ENCODE measurements around the gene FARSA. TPM values are rescaled to one million over a fixed set of nuclear protein-coding genes. Genes with fewer than 3 reads are reported as not detected.

The FARSA gene
- 224 TPM for polyA plus RNA-seq (2012; ENCODE audit: insufficient read length, low read depth)

DNA sequence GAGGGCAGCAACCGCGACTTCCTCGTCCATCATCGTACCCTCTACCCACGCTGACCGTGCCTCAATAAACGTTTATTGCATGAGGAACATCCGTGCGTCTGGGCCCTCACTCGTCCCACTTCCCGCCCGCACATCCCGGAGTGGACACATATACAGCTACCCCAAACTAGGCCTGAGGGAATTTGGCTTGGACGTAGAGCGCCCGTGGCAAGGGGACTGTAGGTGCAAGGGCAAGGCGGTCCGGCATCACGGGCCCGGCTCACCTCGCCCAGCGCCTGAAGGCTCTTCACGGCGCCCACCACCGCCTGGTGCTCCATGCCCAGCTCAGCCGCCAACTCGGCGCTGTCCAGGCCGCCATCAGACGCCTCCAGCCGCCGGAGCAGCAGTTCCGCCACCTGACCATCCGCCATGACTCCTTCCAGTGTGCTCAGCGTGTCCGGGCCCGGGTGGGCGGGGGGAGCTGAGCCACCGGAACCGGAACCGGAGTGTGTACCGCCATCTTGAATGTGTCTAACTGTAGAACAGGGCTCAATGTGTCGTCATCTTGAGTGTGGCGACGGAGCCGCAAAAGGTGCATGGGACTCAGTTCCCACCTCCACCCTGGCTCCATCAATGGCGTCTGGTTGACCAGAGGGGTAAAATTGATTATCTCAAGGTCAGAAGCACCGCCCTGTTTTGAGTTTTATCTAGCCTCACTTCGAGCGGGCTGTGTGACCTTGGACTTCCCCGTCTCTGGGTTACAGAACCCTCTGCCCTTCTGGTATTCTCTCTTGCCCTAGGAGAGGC lies at the start of gene FARSA:
Gene FARSA (minus strand): TSS at position 425 of the 786 bp plus-strand sequence. CDS start 15 bp downstream, at position 410.
- TF ChIP-seq, protein P1, sequence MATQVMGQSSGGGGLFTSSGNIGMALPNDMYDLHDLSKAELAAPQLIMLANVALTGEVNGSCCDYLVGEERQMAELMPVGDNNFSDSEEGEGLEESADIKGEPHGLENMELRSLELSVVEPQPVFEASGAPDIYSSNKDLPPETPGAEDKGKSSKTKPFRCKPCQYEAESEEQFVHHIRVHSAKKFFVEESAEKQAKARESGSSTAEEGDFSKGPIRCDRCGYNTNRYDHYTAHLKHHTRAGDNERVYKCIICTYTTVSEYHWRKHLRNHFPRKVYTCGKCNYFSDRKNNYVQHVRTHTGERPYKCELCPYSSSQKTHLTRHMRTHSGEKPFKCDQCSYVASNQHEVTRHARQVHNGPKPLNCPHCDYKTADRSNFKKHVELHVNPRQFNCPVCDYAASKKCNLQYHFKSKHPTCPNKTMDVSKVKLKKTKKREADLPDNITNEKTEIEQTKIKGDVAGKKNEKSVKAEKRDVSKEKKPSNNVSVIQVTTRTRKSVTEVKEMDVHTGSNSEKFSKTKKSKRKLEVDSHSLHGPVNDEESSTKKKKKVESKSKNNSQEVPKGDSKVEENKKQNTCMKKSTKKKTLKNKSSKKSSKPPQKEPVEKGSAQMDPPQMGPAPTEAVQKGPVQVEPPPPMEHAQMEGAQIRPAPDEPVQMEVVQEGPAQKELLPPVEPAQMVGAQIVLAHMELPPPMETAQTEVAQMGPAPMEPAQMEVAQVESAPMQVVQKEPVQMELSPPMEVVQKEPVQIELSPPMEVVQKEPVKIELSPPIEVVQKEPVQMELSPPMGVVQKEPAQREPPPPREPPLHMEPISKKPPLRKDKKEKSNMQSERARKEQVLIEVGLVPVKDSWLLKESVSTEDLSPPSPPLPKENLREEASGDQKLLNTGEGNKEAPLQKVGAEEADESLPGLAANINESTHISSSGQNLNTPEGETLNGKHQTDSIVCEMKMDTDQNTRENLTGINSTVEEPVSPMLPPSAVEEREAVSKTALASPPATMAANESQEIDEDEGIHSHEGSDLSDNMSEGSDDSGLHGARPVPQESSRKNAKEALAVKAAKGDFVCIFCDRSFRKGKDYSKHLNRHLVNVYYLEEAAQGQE (IDR thresholded peaks at IDR 0.05; ENCODE audit: insufficient read depth in 1 of 2, low read depth in 2 of 2, low read length in 2 of 2), result peak in 1 of 2 experiments; percentile 30; a peak in 1 of 4 replicates
- peak; percentile 97 for TF ChIP-seq POLR2AphosphoS5 (IDR thresholded peaks at IDR 0.05; ENCODE audit: low read depth, low read length)
- TF ChIP-seq TAF1 (IDR thresholded peaks at IDR 0.05; ENCODE audit: borderline replicate concordance, insufficient read depth, low read length), result peak; percentile 98
- TF ChIP-seq FOXP2 (optimal IDR thresholded peaks at IDR 0.05; ENCODE audit: borderline replicate concordance, extremely low read depth, extremely low read length, insufficient read depth), result peak; percentile 78
- TF ChIP-seq SIN3A (IDR thresholded peaks at IDR 0.05; ENCODE audit: borderline replicate concordance, insufficient read depth, low read length), result peak; percentile 87; the same call in 1 of the 2 replicates

DNA sequence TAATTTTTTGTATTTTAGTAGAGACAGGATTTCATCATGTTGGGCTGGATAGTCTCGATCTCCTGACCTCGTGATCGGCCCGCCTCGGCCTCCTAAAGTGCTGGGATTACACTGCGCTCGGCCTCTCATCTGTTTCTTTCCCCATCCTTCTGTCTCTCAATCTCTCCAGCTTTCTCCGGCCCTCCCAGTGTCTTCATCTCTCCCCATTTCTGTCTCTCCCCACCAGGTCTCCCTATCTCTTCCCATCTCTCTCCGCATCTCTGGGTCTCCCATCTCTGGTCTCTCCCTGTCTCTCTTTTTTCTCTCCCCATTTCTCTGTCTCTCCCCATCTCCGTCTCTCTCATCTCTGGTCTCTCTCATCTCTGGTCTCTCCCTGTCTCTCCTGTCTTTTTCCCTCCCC lies 49.6 kb upstream of the FARSA start:
- TF ChIP-seq POLR2AphosphoS5 (IDR thresholded peaks at IDR 0.05; ENCODE audit: low read depth, low read length) (no peak), FOXP2 (optimal IDR thresholded peaks at IDR 0.05; ENCODE audit: borderline replicate concordance, extremely low read depth, extremely low read length, insufficient read depth) (no peak), TAF1 (IDR thresholded peaks at IDR 0.05; ENCODE audit: borderline replicate concordance, insufficient read depth, low read length) (no peak), SIN3A (IDR thresholded peaks at IDR 0.05; ENCODE audit: borderline replicate concordance, insufficient read depth, low read length) (no peak)
- TF ChIP-seq, protein P1 (IDR thresholded peaks at IDR 0.05; ENCODE audit: insufficient read depth in 1 of 2, low read depth in 2 of 2, low read length in 2 of 2), result no peak

DNA sequence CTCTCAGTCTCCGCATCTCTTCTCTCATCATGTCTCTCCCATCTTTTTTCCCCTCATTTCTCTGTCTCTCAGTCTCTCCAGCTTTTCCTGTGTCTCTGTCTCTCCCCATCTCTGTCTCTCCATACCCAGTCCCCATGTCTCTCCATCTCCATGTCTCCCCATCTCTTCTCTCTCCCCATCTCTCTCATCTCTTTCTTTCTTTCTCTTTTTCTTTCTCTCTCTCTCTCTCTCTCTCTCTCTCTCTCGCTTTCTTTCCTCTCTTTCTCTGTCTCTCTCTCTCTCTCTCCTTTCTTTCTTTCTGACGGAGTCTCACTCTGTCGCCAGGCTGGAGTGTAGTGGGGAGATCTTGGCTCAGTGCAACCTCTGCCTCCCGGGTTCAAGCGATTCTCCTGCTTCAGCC lies 49.1 kb upstream of the FARSA start:
- TF ChIP-seq POLR2AphosphoS5 (IDR thresholded peaks at IDR 0.05; ENCODE audit: low read depth, low read length) (no peak), SIN3A (IDR thresholded peaks at IDR 0.05; ENCODE audit: borderline replicate concordance, insufficient read depth, low read length) (no peak), FOXP2 (optimal IDR thresholded peaks at IDR 0.05; ENCODE audit: borderline replicate concordance, extremely low read depth, extremely low read length, insufficient read depth) (no peak), TAF1 (IDR thresholded peaks at IDR 0.05; ENCODE audit: borderline replicate concordance, insufficient read depth, low read length) (no peak)
- TF ChIP-seq, protein P1 (IDR thresholded peaks at IDR 0.05; ENCODE audit: insufficient read depth in 1 of 2, low read depth in 2 of 2, low read length in 2 of 2), result no peak

DNA sequence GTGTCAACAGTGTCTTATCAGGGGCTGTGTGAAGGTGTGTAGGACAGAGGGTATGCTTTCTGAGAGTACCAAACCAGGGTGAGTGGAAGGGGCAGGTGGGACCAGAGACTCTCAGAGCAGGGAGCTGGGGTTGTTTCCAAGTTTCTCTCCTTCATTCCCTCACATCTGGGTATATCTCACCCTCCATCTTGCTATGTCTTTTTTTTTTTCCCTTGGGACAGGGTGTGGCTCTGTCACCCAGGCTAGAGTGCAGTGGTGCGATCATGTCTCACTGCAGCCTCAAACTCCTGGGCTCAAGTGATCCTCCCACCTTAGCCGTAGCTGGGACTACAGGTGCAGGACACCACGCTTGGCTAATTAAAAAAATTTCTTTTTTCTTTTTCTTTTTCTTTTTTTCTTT lies 46.5 kb upstream of the FARSA start:
- TF ChIP-seq, protein P1 (IDR thresholded peaks at IDR 0.05; ENCODE audit: insufficient read depth in 1 of 2, low read depth in 2 of 2, low read length in 2 of 2), result no peak
- TF ChIP-seq POLR2AphosphoS5 (IDR thresholded peaks at IDR 0.05; ENCODE audit: low read depth, low read length), result no peak
- TF ChIP-seq FOXP2 (optimal IDR thresholded peaks at IDR 0.05; ENCODE audit: borderline replicate concordance, extremely low read depth, extremely low read length, insufficient read depth), result no peak
